ENCODE results near the gene LRCH3. TPM values are rescaled to one million over a fixed set of nuclear protein-coding genes. Genes with fewer than 3 reads are reported as not detected.

The LRCH3 gene
- total RNA-seq, 1 donor from 2014 or later = 70.2 TPM

DNA sequence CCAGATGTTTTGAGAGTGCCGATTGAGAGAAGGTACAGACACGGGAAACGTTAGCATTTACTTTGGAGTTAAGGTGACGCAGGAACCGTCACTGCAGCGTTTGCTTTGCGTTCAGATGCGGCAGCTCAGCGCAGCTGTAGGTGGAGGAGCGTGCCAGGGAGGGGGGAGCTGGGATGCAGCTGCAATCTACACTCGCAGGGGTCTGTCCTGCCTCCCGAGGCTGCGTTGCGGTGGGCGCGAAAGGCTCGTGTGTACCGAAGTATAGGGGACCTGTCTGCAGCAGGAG is 41.8 kb upstream of the LRCH3 start:
- H3K4me3 Mint-ChIP-seq (ENCODE audit: unreplicated experiment) = peak overlapping the region; percentile 87
- H3K27me3 Mint-ChIP-seq (ENCODE audit: unreplicated experiment) = no peaks in the 10 kb centered on the region
- peaks cover 30% of the 10 kb centered on the region for H3K4me1 Mint-ChIP-seq (ENCODE audit: unreplicated experiment)
- no peaks in the 10 kb centered on the region for H3K9me3 Mint-ChIP-seq (ENCODE audit: unreplicated experiment)
- no peaks in the 10 kb centered on the region for H3K36me3 Mint-ChIP-seq (ENCODE audit: unreplicated experiment)
- H3K27ac Mint-ChIP-seq (ENCODE audit: unreplicated experiment) = peak overlapping the region; percentile 92
- TF ChIP-seq, protein P1, sequence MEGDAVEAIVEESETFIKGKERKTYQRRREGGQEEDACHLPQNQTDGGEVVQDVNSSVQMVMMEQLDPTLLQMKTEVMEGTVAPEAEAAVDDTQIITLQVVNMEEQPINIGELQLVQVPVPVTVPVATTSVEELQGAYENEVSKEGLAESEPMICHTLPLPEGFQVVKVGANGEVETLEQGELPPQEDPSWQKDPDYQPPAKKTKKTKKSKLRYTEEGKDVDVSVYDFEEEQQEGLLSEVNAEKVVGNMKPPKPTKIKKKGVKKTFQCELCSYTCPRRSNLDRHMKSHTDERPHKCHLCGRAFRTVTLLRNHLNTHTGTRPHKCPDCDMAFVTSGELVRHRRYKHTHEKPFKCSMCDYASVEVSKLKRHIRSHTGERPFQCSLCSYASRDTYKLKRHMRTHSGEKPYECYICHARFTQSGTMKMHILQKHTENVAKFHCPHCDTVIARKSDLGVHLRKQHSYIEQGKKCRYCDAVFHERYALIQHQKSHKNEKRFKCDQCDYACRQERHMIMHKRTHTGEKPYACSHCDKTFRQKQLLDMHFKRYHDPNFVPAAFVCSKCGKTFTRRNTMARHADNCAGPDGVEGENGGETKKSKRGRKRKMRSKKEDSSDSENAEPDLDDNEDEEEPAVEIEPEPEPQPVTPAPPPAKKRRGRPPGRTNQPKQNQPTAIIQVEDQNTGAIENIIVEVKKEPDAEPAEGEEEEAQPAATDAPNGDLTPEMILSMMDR (IDR thresholded peaks at IDR 0.05) = no peak
- DNase-seq (ENCODE audit: extremely low spot score, unreplicated experiment) = no peak

DNA sequence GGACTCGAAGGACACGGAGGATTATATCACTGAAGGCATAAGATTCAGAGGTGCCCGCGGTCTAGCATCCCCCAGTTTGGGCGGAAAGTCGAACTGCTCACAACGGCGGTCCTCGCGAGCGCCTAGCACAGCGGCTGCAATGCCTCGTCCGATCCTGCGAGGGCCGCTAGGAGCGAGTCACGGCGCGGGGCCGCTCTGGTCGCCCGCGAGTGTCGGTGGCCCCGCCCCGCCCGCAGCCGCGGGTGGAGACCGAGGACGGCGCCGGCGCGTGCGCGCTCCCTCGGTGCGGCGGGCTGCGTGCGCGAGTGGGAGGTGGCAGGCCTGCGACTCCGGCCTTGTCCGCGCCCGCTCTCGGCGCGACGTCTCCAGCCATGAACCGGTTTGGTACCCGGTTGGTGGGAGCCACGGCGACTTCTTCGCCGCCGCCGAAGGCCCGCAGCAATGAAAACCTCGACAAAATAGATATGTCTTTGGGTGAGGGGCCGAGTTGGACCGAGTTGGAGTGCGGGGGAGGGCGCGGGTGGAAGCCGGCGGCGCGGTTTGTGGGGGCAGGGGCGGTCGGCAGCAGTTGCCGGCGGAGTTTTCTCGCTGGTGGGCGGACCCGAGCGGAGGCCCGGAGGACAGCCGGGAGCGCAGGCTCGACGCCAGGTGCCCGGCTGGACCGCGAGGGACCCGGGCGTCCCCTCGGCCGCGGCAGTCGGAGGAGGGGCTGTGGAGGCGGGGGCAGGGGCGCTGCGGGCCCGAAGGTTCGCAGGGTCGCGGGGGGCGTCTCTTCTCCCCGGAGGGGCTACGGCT is 41.3 kb upstream of the LRCH3 start, which contains the start of gene FYTTD1:
Gene FYTTD1, plus strand, starts transcription at position 283 of the 795 bp plus-strand sequence. Its CDS starts 89 bp downstream, at position 372.
- no peaks in the 10 kb centered on the region for H3K36me3 Mint-ChIP-seq (ENCODE audit: unreplicated experiment)
- H3K4me3 Mint-ChIP-seq (ENCODE audit: unreplicated experiment) = peak within 1 kb of the TSS; percentile 87
- H3K4me1 Mint-ChIP-seq (ENCODE audit: unreplicated experiment) = peaks cover 32% of the 10 kb centered on the region
- peak; percentile 98 for DNase-seq (ENCODE audit: extremely low spot score, unreplicated experiment)
- TF ChIP-seq, protein P1 (IDR thresholded peaks at IDR 0.05) = peak; percentile 59
- peak within 1 kb of the TSS; percentile 97 for H3K27ac Mint-ChIP-seq (ENCODE audit: unreplicated experiment)
- no peaks in the 10 kb centered on the region for H3K9me3 Mint-ChIP-seq (ENCODE audit: unreplicated experiment)
- H3K27me3 Mint-ChIP-seq (ENCODE audit: unreplicated experiment) = no peaks in the 10 kb centered on the region

DNA sequence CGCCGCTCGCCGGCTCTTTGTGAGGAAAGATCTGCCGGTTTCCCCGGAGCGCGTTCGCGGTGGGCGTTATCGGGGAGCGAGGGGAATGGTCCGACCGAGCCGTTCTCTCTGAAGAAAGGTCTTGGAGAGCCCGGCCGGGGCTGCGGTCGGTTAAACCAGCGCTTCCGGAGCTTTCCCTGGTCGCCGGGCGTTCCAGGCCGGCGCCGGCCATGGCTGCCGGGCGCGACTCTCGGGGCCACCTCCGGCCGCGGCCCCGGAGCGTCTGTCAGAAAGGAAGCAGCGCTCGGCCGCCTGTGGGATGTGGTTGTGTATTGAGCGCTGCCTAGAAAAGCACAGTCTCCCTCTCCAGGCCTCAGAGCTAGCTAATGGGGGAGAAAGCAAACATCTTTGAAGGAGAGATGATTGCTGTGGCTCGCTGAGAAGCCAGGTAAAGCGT is 40.6 kb upstream of the LRCH3 start:
- Mint-ChIP-seq H3K27ac (ENCODE audit: unreplicated experiment) (peak overlapping the region; percentile 95), H3K9me3 (ENCODE audit: unreplicated experiment) (no peaks in the 10 kb centered on the region), H3K4me3 (ENCODE audit: unreplicated experiment) (peak overlapping the region; percentile 87), H3K4me1 (ENCODE audit: unreplicated experiment) (peaks cover 35% of the 10 kb centered on the region), H3K36me3 (ENCODE audit: unreplicated experiment) (no peaks in the 10 kb centered on the region), H3K27me3 (ENCODE audit: unreplicated experiment) (no peaks in the 10 kb centered on the region)
- TF ChIP-seq, protein P1 (IDR thresholded peaks at IDR 0.05) = peak; percentile 15
- DNase-seq (ENCODE audit: extremely low spot score, unreplicated experiment) = no peak

DNA sequence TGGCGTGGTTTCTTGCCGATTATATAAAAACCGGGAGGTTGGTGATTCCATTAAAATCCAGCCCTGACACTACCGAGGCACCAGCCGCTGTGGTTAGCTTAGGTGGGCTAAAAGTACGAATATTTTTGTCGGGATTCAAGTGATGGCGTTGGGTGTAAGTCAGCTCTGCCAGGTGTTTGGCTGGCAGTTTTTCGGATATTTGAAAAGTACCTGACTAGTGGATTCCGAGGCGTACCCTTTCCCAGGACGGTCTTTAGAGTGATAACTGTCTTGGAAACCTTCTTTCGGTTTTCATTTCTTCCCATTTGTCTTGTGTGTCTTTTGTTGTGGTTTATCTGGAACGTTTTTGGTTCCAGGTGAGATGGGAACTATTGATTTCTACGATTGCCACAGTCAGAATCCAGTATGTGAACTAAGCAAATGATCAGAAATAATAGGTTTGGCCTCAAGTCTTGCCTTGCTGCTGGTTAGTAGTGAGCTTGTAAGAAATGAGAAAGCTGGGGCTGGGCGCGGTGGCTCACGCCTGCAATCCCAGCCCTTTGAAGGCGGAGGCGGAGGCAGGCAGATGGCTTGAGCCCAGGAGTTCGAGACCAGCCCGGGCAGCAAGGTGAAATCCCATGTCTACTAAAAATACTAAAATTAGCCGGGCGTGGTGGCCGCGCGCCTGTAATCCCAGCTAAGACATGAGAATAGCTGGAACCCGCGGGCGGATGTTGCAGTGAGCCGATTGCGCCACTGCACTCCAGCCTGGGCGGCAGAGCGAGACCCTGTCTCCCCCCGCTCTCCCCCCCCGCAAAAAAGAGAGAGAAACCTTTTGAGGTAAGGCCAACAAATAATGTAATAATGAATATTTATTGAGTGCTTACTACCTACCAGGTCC is 40.0 kb upstream of the LRCH3 start:
- peak overlapping the region; percentile 87 for H3K4me3 Mint-ChIP-seq (ENCODE audit: unreplicated experiment)
- no peaks in the 10 kb centered on the region for H3K9me3 Mint-ChIP-seq (ENCODE audit: unreplicated experiment)
- DNase-seq (ENCODE audit: extremely low spot score, unreplicated experiment) = no peak
- TF ChIP-seq, protein P1 (IDR thresholded peaks at IDR 0.05) = no peak
- H3K4me1 Mint-ChIP-seq (ENCODE audit: unreplicated experiment) = peaks cover 35% of the 10 kb centered on the region
- no peaks in the 10 kb centered on the region for H3K36me3 Mint-ChIP-seq (ENCODE audit: unreplicated experiment)
- H3K27ac Mint-ChIP-seq (ENCODE audit: unreplicated experiment) = peak overlapping the region; percentile 95
- no peaks in the 10 kb centered on the region for H3K27me3 Mint-ChIP-seq (ENCODE audit: unreplicated experiment)

DNA sequence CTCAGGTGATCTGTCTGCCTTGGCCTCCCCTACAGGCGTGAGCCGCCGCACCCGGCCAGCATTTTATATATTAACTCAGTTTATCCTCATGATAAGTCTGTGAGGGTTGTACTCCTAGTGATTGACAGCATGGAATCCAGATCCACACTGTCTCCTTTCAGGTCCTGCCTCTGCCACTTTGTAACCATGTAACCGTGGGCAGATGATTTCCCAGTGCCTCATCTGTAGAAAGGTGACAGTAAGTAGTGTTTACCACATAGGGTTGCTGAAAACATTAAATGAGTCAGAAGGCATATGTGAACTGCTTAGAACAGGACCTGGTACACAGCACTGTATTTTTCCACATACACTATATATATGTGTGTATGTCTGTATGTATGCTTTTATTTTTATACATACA is 38.9 kb upstream of the LRCH3 start:
- no peaks in the 10 kb centered on the region for H3K36me3 Mint-ChIP-seq (ENCODE audit: unreplicated experiment)
- H3K27me3 Mint-ChIP-seq (ENCODE audit: unreplicated experiment) = no peaks in the 10 kb centered on the region
- no peaks in the 10 kb centered on the region for H3K9me3 Mint-ChIP-seq (ENCODE audit: unreplicated experiment)
- peak overlapping the region; percentile 72 for H3K4me3 Mint-ChIP-seq (ENCODE audit: unreplicated experiment)
- peaks cover 38% of the 10 kb centered on the region for H3K4me1 Mint-ChIP-seq (ENCODE audit: unreplicated experiment)
- TF ChIP-seq, protein P1 (IDR thresholded peaks at IDR 0.05) = no peak
- H3K27ac Mint-ChIP-seq (ENCODE audit: unreplicated experiment) = peak overlapping the region; percentile 62
- DNase-seq (ENCODE audit: extremely low spot score, unreplicated experiment) = no peak
